ENCODE measurements around the gene SLC2A13.
"Not testable (repeated sequence)": the region's sequence is repeated elsewhere in the genome, so short reads cannot be mapped to it uniquely, and the experiment has no call there.

SLC2A13 gene

DNA sequence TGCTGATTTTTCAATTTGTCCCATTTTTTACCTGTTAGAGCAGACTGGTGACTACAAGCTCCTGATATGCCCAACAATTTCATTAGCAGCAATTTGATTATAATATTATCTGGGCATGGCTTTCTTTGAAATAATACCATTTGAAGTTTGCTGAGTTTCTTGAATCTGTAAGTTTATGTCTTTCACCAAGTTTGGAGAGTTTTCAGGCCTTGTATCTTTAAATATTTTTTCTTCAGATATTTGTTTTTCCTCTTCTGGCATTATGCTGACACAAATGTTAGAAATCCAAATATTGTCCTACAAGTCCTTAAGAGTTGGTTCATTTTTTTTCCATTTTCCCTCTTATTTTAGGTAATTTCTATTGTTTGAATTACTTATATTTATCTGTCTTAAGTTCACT lies 30.4 kb downstream of the SLC2A13 start:
- Histone ChIP-seq H3K9me3 (ENCODE audit: control insufficient read depth, insufficient read depth, low read length) (no peaks in the 10 kb centered on the region), H3K4me1 (ENCODE audit: control insufficient read depth, insufficient read depth, low read length) (no peaks in the 10 kb centered on the region), H3K27me3 (ENCODE audit: control insufficient read depth, insufficient read depth, low read length) (no peaks in the 10 kb centered on the region), H3K4me3 (ENCODE audit: low read length) (no peak overlapping the region), H3K36me3 (ENCODE audit: control insufficient read depth, insufficient read depth, low read length) (no peaks in the 10 kb centered on the region), H3K27ac (ENCODE audit: low read length) (no peak overlapping the region)
- DNase-seq (ENCODE audit: low read depth, low spot score): no peak

DNA sequence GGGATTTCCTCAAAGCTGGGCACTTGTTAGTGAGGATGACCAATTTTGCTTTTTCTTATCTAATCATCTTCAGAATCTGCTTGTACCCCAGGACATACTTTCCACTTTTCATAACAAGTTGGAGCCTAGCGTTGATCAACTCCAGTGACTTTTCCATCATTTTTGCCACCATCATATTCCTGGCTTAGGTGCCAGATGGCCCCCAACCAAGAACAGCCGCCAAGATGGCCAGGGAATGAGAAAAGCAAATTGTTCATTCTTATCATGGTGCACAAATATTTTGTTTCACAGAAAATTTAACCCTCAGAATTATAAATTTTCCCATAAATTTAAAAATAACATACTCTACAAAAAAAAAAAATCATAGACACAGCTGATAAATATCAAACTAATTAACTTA lies 37.5 kb downstream of the SLC2A13 start:
- WGBS (ENCODE audit: insufficient coverage, insufficient read length): no CpG with 5 or more reads among the region's 2 CpGs
- no peaks in the 10 kb centered on the region for H3K27me3 ChIP-seq (ENCODE audit: control insufficient read depth, insufficient read depth, low read length)

GRCh38 chr12:40065636-40066035 lies 40.2 kb downstream of the SLC2A13 start:
- H3K36me3 ChIP-seq (ENCODE audit: control insufficient read depth, insufficient read depth, low read length): no peaks in the 10 kb centered on the region
- H3K27me3 ChIP-seq (ENCODE audit: control insufficient read depth, insufficient read depth, low read length): no peaks in the 10 kb centered on the region
- DNase-seq (ENCODE audit: low read depth, low spot score): no peak
- H3K4me3 ChIP-seq (ENCODE audit: low read length): no peak overlapping the region
- no peak overlapping the region for H3K27ac ChIP-seq (ENCODE audit: low read length)
- no peaks in the 10 kb centered on the region for H3K4me1 ChIP-seq (ENCODE audit: control insufficient read depth, insufficient read depth, low read length)
- WGBS (ENCODE audit: insufficient coverage, insufficient read length): no CpG with 5 or more reads among the region's 1 CpG
- H3K9me3 ChIP-seq (ENCODE audit: control insufficient read depth, insufficient read depth, low read length): no peaks in the 10 kb centered on the region

More for the DNA sequence above, 37.5 kb downstream of the SLC2A13 start:
- Histone ChIP-seq H3K4me1 (ENCODE audit: control insufficient read depth, insufficient read depth, low read length) (no peaks in the 10 kb centered on the region), H3K36me3 (ENCODE audit: control insufficient read depth, insufficient read depth, low read length) (no peaks in the 10 kb centered on the region), H3K27ac (ENCODE audit: low read length) (no peak overlapping the region), H3K9me3 (ENCODE audit: control insufficient read depth, insufficient read depth, low read length) (no peaks in the 10 kb centered on the region), H3K4me3 (ENCODE audit: low read length) (no peak overlapping the region)
- no peak for DNase-seq (ENCODE audit: low read depth, low spot score)

DNA sequence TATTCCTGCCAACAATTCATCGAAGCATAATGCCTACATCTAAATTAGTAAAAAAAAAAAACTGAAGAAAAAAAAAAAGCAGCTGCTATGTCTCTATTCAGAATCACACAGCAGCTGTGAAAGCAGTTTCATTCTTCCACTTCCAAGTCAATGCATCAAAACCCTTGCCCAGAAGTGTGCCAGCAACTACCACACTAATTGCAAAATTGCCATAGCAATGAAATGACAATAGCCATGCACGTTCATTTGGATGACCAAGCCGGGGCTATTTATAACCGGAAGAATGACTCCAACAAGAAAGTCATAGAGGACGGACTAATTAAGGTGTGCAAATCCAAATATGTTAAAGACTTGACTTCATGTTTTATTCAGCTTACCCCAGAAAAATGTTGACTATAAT lies 42.5 kb downstream of the SLC2A13 start:
- DNase-seq (ENCODE audit: low read depth, low spot score): no peak
- Histone ChIP-seq H3K9me3 (ENCODE audit: control insufficient read depth, insufficient read depth, low read length) (no peaks in the 10 kb centered on the region), H3K27ac (ENCODE audit: low read length) (no peak overlapping the region), H3K27me3 (ENCODE audit: control insufficient read depth, insufficient read depth, low read length) (no peaks in the 10 kb centered on the region), H3K4me3 (ENCODE audit: low read length) (no peak overlapping the region), H3K36me3 (ENCODE audit: control insufficient read depth, insufficient read depth, low read length) (no peaks in the 10 kb centered on the region), H3K4me1 (ENCODE audit: control insufficient read depth, insufficient read depth, low read length) (no peaks in the 10 kb centered on the region)
- no CpG with 5 or more reads among the region's 5 CpGs for WGBS (ENCODE audit: insufficient coverage, insufficient read length)

DNA sequence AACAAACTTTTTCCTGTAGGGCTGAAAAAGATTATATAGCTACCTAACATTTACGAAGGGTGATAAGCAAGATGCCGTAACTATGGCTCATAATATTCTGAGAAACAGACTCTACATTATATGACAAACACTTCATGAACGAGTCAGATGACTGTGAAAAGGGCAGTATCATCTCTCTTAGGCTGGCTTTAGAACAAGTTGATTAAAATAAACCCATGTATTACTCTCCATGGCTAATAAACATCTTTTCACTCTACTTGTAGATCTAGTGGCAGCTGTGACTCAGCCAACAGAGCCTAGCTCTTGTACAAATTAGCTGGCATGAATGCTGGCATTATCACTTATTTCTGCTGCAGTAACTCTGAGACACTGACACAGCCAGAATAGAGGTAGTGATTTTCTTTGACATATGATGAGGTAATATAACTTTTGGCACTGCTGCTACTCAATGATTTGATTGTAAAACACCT lies 47.1 kb downstream of the SLC2A13 start:
- H3K9me3 ChIP-seq (ENCODE audit: control insufficient read depth, insufficient read depth, low read length): no peaks in the 10 kb centered on the region

GRCh38 chr12:40056373-40056772 lies 49.5 kb downstream of the SLC2A13 start:
- no CpG with 5 or more reads among the region's 1 CpG for WGBS (ENCODE audit: insufficient coverage, insufficient read length)
- H3K27me3 ChIP-seq (ENCODE audit: control insufficient read depth, insufficient read depth, low read length): no peaks in the 10 kb centered on the region
- H3K4me3 ChIP-seq (ENCODE audit: low read length): no peak overlapping the region
- H3K9me3 ChIP-seq (ENCODE audit: control insufficient read depth, insufficient read depth, low read length): no peaks in the 10 kb centered on the region
- no peak overlapping the region for H3K27ac ChIP-seq (ENCODE audit: low read length)
- DNase-seq (ENCODE audit: low read depth, low spot score): no peak
- H3K36me3 ChIP-seq (ENCODE audit: control insufficient read depth, insufficient read depth, low read length): no peaks in the 10 kb centered on the region
- no peaks in the 10 kb centered on the region; the same call in 1 of the 2 replicates for H3K4me1 ChIP-seq (ENCODE audit: control insufficient read depth, insufficient read depth, low read length)

More for the DNA sequence above, 47.1 kb downstream of the SLC2A13 start:
- Histone ChIP-seq H3K4me1 (ENCODE audit: control insufficient read depth, insufficient read depth, low read length) (no peaks in the 10 kb centered on the region), H3K4me3 (ENCODE audit: low read length) (no peak overlapping the region), H3K36me3 (ENCODE audit: control insufficient read depth, insufficient read depth, low read length) (no peaks in the 10 kb centered on the region), H3K27ac (ENCODE audit: low read length) (no peak overlapping the region), H3K27me3 (ENCODE audit: control insufficient read depth, insufficient read depth, low read length) (no peaks in the 10 kb centered on the region)
- no CpG with 5 or more reads among the region's 3 CpGs for WGBS (ENCODE audit: insufficient coverage, insufficient read length)
- DNase-seq (ENCODE audit: low read depth, low spot score): no peak

DNA sequence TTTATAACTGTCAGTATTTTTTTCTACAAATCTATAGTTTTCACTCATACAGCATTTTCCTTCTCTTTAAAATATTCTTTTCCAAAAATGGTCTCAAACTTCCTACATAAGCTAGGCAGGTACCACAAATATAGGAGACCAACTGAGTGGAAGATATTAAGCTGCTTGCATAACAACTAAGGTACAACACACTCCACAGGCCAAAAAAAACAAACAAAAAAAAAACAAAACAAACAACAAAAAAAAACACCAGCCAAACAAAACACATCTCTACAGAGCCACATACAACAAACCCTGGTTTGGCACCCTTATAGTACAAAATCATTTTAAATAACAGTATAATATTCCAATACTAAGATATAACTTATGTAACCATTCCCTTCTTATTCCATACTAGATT lies 50.1 kb downstream of the SLC2A13 start:
- no peak overlapping the region for H3K27ac ChIP-seq (ENCODE audit: low read length)
- no peak for DNase-seq (ENCODE audit: low read depth, low spot score)

GRCh38 chr12:40055228-40055579 lies 50.7 kb downstream of the SLC2A13 start:
- Histone ChIP-seq H3K36me3 (ENCODE audit: control insufficient read depth, insufficient read depth, low read length) (no peaks in the 10 kb centered on the region), H3K4me1 (ENCODE audit: control insufficient read depth, insufficient read depth, low read length) (no peaks in the 10 kb centered on the region; the same call in 1 of the 2 replicates), H3K4me3 (ENCODE audit: low read length) (no peak overlapping the region), H3K9me3 (ENCODE audit: control insufficient read depth, insufficient read depth, low read length) (no peaks in the 10 kb centered on the region), H3K27me3 (ENCODE audit: control insufficient read depth, insufficient read depth, low read length) (no peaks in the 10 kb centered on the region), H3K27ac (ENCODE audit: low read length) (no peak overlapping the region)
- no peak for DNase-seq (ENCODE audit: low read depth, low spot score)
- WGBS (ENCODE audit: insufficient coverage, insufficient read length): no CpG with 5 or more reads among the region's 3 CpGs

More for the DNA sequence above, 50.1 kb downstream of the SLC2A13 start:
- Histone ChIP-seq H3K36me3 (ENCODE audit: control insufficient read depth, insufficient read depth, low read length) (no peaks in the 10 kb centered on the region), H3K9me3 (ENCODE audit: control insufficient read depth, insufficient read depth, low read length) (no peaks in the 10 kb centered on the region), H3K27me3 (ENCODE audit: control insufficient read depth, insufficient read depth, low read length) (no peaks in the 10 kb centered on the region), H3K4me3 (ENCODE audit: low read length) (no peak overlapping the region), H3K4me1 (ENCODE audit: control insufficient read depth, insufficient read depth, low read length) (no peaks in the 10 kb centered on the region; the same call in 1 of the 2 replicates)

DNA sequence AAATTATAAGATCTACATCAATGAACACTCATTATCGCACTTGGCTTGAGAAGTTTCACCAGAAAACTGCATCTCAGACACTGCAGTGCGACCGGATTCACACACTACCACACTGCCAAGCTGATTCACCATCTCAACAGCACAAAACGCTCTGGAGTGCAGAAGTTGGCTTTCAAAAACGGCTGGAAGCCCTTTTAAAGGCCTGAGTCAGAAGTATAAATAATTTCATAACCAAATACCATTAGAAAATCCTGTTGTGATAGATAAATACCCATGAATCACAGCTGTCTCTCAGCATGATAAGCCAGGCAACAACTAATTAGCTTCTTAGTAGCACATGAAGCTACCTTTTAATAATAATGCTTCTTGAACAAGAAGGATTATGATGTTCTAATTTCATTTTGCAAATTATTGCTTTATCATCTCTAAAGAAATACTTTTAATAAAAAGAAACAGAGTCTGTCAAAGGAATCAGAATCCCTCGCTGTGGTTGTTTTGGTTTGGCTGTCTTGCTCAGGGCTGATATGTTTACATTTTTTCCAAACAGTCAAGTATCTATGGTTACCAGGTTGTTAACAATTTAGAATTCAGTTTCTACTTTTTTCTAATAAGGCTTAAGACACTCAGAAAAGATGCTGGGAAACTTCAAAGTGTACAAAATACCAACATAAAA lies 51.2 kb downstream of the SLC2A13 start:
- Histone ChIP-seq H3K9me3 (ENCODE audit: control insufficient read depth, insufficient read depth, low read length) (no peaks in the 10 kb centered on the region), H3K27ac (ENCODE audit: low read length) (no peak overlapping the region), H3K4me1 (ENCODE audit: control insufficient read depth, insufficient read depth, low read length) (no peaks in the 10 kb centered on the region; the same call in 1 of the 2 replicates), H3K36me3 (ENCODE audit: control insufficient read depth, insufficient read depth, low read length) (no peaks in the 10 kb centered on the region), H3K4me3 (ENCODE audit: low read length) (no peak overlapping the region), H3K27me3 (ENCODE audit: control insufficient read depth, insufficient read depth, low read length) (no peaks in the 10 kb centered on the region)
- no CpG with 5 or more reads among the region's 6 CpGs for WGBS (ENCODE audit: insufficient coverage, insufficient read length)
- DNase-seq (ENCODE audit: low read depth, low spot score): no peak

DNA sequence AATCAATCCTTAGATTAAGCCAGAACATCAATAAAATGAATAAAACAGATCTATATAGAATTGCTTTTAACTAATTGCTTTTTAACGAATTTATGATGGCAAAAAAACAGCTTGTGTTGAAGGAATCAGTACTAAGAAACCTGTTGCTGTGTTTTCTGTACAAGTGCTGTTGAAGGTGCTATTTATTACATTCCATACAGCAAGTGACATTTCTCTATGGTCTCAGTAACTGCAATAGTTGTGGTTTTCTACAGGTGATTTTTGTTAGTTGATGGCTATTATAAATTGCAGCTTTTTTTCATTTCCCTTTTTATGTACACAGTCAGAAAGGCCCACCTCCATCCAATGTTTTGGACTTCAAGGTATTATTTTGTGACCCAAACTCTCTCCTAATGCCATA lies 56.6 kb downstream of the SLC2A13 start:
- H3K4me1 ChIP-seq (ENCODE audit: control insufficient read depth, insufficient read depth, low read length): no peaks in the 10 kb centered on the region; the same call in 1 of the 2 replicates
- no peak overlapping the region for H3K4me3 ChIP-seq (ENCODE audit: low read length)
- DNase-seq (ENCODE audit: low read depth, low spot score): no peak
- no peaks in the 10 kb centered on the region for H3K27me3 ChIP-seq (ENCODE audit: control insufficient read depth, insufficient read depth, low read length)
- no peaks in the 10 kb centered on the region for H3K36me3 ChIP-seq (ENCODE audit: control insufficient read depth, insufficient read depth, low read length)
- H3K27ac ChIP-seq (ENCODE audit: low read length): no peak overlapping the region
- WGBS (ENCODE audit: insufficient coverage, insufficient read length): no CpG with 5 or more reads among the region's 1 CpG
- H3K9me3 ChIP-seq (ENCODE audit: control insufficient read depth, insufficient read depth, low read length): no peaks in the 10 kb centered on the region

GRCh38 chr12:40047002-40047401 lies 58.9 kb downstream of the SLC2A13 start:
- not testable (repeated sequence) for H3K9me3 ChIP-seq (ENCODE audit: control insufficient read depth, insufficient read depth, low read length); H3K27ac ChIP-seq (ENCODE audit: low read length); H3K4me1 ChIP-seq (ENCODE audit: control insufficient read depth, insufficient read depth, low read length); H3K27me3 ChIP-seq (ENCODE audit: control insufficient read depth, insufficient read depth, low read length); H3K4me3 ChIP-seq (ENCODE audit: low read length); H3K36me3 ChIP-seq (ENCODE audit: control insufficient read depth, insufficient read depth, low read length); DNase-seq (ENCODE audit: low read depth, low spot score)
- no CpG with 5 or more reads among the region's 3 CpGs for WGBS (ENCODE audit: insufficient coverage, insufficient read length)

Data from iPS DF 6.9 (cell line).